ENCODE measurements around the gene SUSD6.
A peak's percentile ranks its signal among the peaks of the same experiment; 100 is the strongest.
"Not testable (repeated sequence)": the region's sequence is repeated elsewhere in the genome, so short reads cannot be mapped to it uniquely, and the experiment has no call there.

SUSD6 gene

GRCh38 chr14:69586404-69586803, 25.0 kb upstream of the SUSD6 start:
- intact Hi-C loops (cut with DNase I) = no loop called here
- DNase-seq = no peak

GRCh38 chr14:69587389-69587788, 24.0 kb upstream of the SUSD6 start:
- intact Hi-C loops (cut with DNase I) = no loop called here
- no peak for DNase-seq

DNA sequence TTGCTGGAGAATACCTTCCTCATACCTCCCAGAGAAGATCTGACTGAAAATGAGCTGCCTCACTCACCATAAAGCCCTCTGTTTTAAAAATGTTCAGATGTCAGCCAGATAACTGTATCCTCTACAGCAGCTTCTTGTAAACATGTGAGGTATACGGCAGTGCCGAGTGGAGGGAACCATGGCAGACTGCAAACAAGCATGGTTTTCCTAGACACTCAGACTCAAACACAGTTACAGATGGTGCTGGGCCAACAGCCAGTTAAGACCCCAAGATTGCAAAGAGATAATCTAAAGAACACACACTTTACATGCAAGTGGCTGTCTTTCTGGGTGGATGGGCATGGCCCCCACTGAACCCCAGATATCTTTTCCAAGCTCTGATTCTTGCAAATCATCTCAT, 20.1 kb upstream of the SUSD6 start:
- intact Hi-C loops (cut with DNase I) = no loop called here
- no peak for DNase-seq

- intact Hi-C loops (cut with DNase I) = no loop called here
- DNase-seq = peak in 12 of 42 donors; percentile 8 to 52 (median 29)
Observed at GRCh38 chr14:69593018-69593677, 18.2 kb upstream of the SUSD6 start.

DNA sequence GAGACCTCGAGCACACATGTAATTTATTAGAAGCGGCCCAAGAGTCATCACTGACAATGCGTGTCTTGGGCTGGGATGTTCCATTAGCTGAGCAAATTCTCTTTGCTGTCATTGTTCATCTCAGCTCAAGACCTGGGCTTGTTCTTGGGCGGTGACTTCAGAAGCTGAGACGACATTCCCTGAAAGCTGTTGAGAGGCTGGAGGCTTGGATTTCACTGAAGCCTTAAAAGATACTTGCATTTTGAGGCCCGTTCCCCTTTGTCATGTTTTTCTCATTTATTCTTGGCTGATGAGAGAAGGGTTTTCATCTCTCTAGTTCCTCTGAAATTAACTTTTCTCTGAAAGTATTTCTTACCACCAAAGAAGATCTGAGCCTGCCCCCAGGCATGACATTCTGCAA, 16.6 kb upstream of the SUSD6 start:
- intact Hi-C loops (cut with DNase I) = no loop called here
- no peak for DNase-seq

DNA sequence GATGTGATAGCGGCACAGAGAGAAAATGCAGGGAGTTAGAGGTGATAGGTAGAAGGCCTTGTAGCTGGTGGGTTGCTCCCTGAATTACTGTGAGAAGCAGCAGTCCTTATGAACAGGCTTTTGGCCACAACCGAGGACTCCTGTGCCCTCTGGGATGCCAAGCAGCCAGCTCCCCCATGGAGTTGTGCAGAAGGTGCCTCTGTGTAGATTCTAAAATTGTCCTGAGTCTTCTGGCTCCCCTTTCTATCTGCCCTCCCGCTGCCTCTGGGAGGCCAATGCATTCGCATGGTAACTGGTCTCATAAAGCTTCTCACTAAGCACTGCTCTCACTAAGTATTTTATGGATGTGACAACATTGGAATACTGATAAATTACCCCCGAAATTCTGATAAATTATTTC, 16.1 kb upstream of the SUSD6 start:
- intact Hi-C loops (cut with DNase I) = no loop called here
- no peak for DNase-seq

DNA sequence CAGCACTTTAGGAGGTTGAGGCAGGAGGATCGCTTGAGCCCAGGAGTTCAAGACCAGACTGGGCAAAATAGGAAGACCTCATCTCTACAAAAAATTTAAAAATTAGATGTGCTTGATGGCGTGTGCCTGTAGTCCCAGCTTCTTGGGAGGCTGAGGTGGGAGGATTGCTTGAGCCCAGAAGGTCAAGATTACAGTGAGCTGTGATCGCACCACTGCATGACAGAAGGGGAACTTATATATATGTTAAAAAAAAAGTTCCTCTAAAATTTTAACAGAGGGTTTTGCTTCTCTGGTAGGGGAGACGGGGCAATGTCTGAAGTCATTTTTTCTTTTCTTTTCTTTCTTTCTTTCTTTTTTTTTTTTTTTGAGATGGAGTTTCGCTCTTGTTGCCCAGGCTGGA, 12.0 kb upstream of the SUSD6 start:
- intact Hi-C loops (cut with DNase I) = not testable (repeated sequence)

GRCh38 chr14:69600304-69600891, 11.0 kb upstream of the SUSD6 start:
- no peak for DNase-seq
- intact Hi-C loops (cut with DNase I) = loop anchor here (5.0 kb wide), 1 partner anchor 127 kb away; no protein-coding TSS in a partner anchor

More for the DNA sequence above, 12.0 kb upstream of the SUSD6 start:
- DNase-seq = not testable (repeated sequence)

- intact Hi-C loops (cut with DNase I) = no loop called here
- DNase-seq = no peak
Observed at GRCh38 chr14:69605738-69606137, 5.7 kb upstream of the SUSD6 start.

- intact Hi-C loops (cut with DNase I) = no loop called here
- DNase-seq = no peak
Observed at GRCh38 chr14:69606258-69607184, 4.9 kb upstream of the SUSD6 start.

GRCh38 chr14:69610020-69610873, 1.1 kb upstream of the SUSD6 start:
- intact Hi-C loops (cut with DNase I) = loop anchor here (5.0 kb wide), 3 partner anchors 77 to 157 kb away; partner anchors contain the start of gene SRSF5
- peak in 2 of 42 donors; percentile 7 to 13 for DNase-seq

DNA sequence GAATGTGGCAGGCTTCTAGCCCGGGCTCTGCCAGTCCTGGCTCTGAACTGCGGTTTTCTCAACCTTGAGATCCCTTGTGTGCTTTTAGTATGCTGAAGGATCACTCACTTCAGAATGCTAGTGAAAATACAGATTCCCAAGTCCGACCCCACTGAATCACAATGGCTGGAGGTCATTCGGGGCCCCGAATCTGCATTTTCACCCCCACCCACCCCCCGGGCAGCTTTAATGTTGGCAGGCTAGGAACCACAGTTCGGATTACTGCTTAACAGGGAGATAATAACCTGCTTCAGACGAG, 573 bp upstream of the SUSD6 start:
- peak in 5 of 42 donors; percentile 7 to 46 (median 16) for DNase-seq
- intact Hi-C loops (cut with DNase I) = loop anchor here (5.0 kb wide), 3 partner anchors 76 to 156 kb away; partner anchors contain the start of gene SRSF5

DNA sequence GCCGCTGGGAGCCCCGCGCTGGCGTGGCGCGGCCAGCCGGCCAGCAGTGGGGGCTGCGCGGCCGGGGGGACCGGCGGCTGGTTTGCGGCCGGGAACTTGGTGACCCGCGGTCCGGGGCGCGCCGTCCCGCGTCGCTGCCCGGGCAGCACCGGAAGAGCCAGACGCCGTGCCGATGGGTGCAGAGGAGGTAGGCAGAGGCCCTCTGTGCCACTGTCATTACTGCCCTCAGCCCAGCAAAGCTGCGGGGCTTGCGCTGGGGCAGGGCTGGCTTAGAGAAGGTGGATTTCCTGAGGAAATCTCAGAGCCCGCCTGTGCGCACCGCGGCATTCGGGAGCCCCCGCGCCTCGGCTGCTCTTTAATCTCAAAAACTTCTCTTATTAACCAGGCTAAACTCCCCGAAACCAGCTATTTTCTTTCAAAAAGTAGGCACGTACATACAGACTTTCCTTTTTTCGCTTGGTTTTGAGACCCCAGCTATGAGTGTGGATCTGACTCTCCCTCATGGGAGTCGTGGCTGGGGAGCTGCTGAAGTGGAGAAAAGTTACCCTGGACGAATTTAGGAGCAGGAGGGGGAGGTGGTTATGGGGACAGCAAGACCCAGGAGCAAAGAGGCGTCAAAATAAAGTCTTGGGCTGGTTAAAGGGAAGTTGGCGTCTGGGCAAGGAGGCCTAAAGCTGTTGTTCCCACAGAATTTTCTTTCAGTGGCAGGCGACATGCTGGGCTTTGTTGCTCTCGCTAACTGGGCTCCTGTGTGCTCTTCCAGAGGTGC, 802 bp downstream of the SUSD6 start:
- intact Hi-C loops (cut with DNase I) = loop anchor here (5.0 kb wide), 3 partner anchors 75 to 155 kb away; partner anchors contain the start of gene SRSF5
- DNase-seq = peak in 33 of 42 donors; percentile 12 to 59 (median 30)

GRCh38 chr14:69612783-69613130, 1.4 kb downstream of the SUSD6 start:
- intact Hi-C loops (cut with DNase I) = loop anchor here (5.0 kb wide), 3 partner anchors 75 to 155 kb away; partner anchors contain the start of gene SRSF5

GRCh38 chr14:69613312-69614073, 2.1 kb downstream of the SUSD6 start:
- intact Hi-C loops (cut with DNase I) = loop anchor here (5.0 kb wide), 3 partner anchors 74 to 154 kb away; partner anchors contain the start of gene SRSF5

More at GRCh38 chr14:69612783-69613130, 1.4 kb downstream of the SUSD6 start:
- peak in 2 of 42 donors; percentile 18 to 47 for DNase-seq

DNA sequence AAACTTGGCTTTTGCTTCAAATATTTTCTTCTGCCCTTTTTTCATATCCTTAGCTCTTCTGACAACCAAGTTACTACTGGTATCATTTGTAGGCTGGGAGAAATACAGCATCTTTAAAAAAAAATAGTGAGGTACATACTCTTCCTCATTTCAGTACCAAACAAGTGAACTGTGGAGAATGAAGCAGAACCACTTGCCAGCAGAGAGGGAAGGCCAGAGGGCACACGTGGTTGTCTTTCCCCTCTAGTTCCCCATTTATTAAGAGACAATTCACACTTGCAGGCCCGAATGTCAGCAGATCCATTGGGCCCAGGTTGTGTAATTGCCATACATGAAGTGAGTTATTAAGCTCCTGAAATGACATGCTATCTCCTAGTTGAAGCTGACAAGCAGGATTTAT, 3.2 kb downstream of the SUSD6 start:
- DNase-seq = peak in 25 of 42 donors; percentile 16 to 68 (median 40)
- intact Hi-C loops (cut with DNase I) = loop anchor here (5.0 kb wide), 3 partner anchors 73 to 153 kb away; partner anchors contain the start of gene SRSF5

More at GRCh38 chr14:69613312-69614073, 2.1 kb downstream of the SUSD6 start:
- DNase-seq = no peak

GRCh38 chr14:69615121-69615495, 3.7 kb downstream of the SUSD6 start:
- intact Hi-C loops (cut with DNase I) = no loop called here
- DNase-seq = no peak

Data from head of caudate nucleus (tissue), 42 donors.